Measurements from ENCODE around the gene ST7. TPM values are rescaled to one million over a fixed set of nuclear protein-coding genes. Genes with fewer than 3 reads are reported as not detected.

ST7 gene
- total and polyA plus RNA-seq, 2 of the 8 experiments (the other 6 are each of a cell fraction or from before 2014, with no cell fraction given): 16.3 to 18.0 TPM

DNA sequence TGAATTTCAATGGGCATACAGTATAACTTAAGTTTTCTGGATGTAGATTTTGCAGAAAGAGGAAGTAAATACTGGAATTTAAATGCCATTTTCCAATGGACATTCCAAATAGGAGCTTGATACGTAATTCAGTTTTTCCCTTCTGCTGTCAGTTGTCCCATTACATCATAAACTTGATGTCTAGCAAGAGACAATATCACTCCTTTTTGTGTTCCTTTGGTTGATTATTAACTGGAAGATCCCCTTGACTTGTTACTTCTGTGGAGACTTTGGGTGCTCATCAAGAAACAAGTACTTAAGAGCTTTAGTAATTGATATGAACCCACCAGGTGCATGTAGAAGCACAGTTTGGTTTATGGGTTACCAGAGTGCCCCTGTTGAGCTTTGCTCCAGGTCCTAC, 116.1 kb downstream of the ST7 start:
- H3K18ac ChIP-seq (ENCODE audit: extremely low read depth, low read length): no peak overlapping the region
- no peaks in the 10 kb centered on the region for H3K23me2 ChIP-seq (ENCODE audit: low read depth, low read length)
- DNase-seq (ENCODE audit: low read depth in 1 of 2, low spot score in 2 of 2): no peak
- H3K4me1 ChIP-seq (replicated peaks in 1 of 4; ENCODE audit: control insufficient read depth in 3 of 4, insufficient read depth in 4 of 4, low read length in 3 of 4): peaks cover 0 to 8% (median 2%) of the 10 kb centered on the region in 4 experiments; a peak in 3 of 7 replicates
- H3K4ac ChIP-seq (replicated peaks; ENCODE audit: insufficient read length, low read depth, low read length): no peak overlapping the region
- H4K5ac ChIP-seq (ENCODE audit: insufficient read length, low read depth, low read length): no peak overlapping the region
- no peak overlapping the region for H3K9ac ChIP-seq (replicated peaks in 1 of 4; ENCODE audit: extremely low read depth in 1 of 4, low read depth in 3 of 4, low read length in 3 of 4)
- H3K9me3 ChIP-seq (ENCODE audit: insufficient read depth in 2 of 2, low read depth in 1 of 2, low read length in 1 of 2): no peaks in the 10 kb centered on the region; a peak in 1 of 4 replicates
- WGBS, 2 experiments (ENCODE audit: extremely low coverage in 1 of 2, insufficient coverage in 1 of 2, insufficient read length in 1 of 2, insufficient replicate concordance in 2 of 2, low coverage in 1 of 2, low lambda C conversion rate in 2 of 2, missing lambda C conversion rate in 1 of 2): 91% methylated on average over 1 of the region's 1 CpG; no CpG with 5 or more reads in 1 of the 2 experiments
- no peak overlapping the region for H3K56ac ChIP-seq (replicated peaks; ENCODE audit: insufficient read length, low read depth, low read length)
- no peak overlapping the region for H3K14ac ChIP-seq (ENCODE audit: insufficient read length)
- POLR2A ChIA-PET (ENCODE audit: partially characterized antibody): interaction anchor here (1.2 kb wide), 1 partner anchor 49 kb away, joined by 3 read pairs; no protein-coding TSS in a partner anchor
- no peak overlapping the region for H3K4me2 ChIP-seq (ENCODE audit: insufficient read depth in 1 of 2, low read depth in 2 of 2, low read length in 2 of 2)
- no peaks in the 10 kb centered on the region for H3K36me3 ChIP-seq (ENCODE audit: control insufficient read depth in 2 of 4, insufficient read depth in 4 of 4, low read length in 3 of 4)
- H2AFZ ChIP-seq (ENCODE audit: low read length): no peak overlapping the region
- H3K79me2 ChIP-seq (ENCODE audit: control insufficient read depth in 1 of 2, insufficient read depth in 2 of 2, low read length in 2 of 2): no peaks in the 10 kb centered on the region; a peak in 1 of 4 replicates
- no peak overlapping the region for H2BK12ac ChIP-seq (ENCODE audit: low read depth, low read length)
- H3K27me3 ChIP-seq (replicated peaks in 1 of 4; ENCODE audit: control insufficient read depth in 3 of 4, extremely low read depth in 1 of 4, insufficient read depth in 3 of 4, low read length in 3 of 4): no peaks in the 10 kb centered on the region
- no peak overlapping the region for H3K4me3 ChIP-seq (ENCODE audit: extremely low read depth in 1 of 4, insufficient read depth in 2 of 4, low read depth in 3 of 4, low read length in 4 of 4)
- H3K79me1 ChIP-seq (ENCODE audit: low read depth, low read length): no peaks in the 10 kb centered on the region; the same call in 1 of the 2 replicates
- H2BK5ac ChIP-seq (ENCODE audit: low read depth, low read length): no peak overlapping the region
- no peak overlapping the region for H4K8ac ChIP-seq (ENCODE audit: extremely low read depth, insufficient read depth, low read length)
- no peak overlapping the region for H2BK15ac ChIP-seq (ENCODE audit: low read length)
- H2BK20ac ChIP-seq (ENCODE audit: low read length): no peak overlapping the region
- H3K23ac ChIP-seq (ENCODE audit: insufficient read length): no peak overlapping the region
- no peak for FAIRE-seq
- CTCF ChIA-PET (ENCODE audit: partially characterized antibody): interaction anchor here (0.5 to 1.3 kb wide), 2 partner anchors 57 to 63 kb away, joined by 3 read pairs; no protein-coding TSS in a partner anchor
- no peak overlapping the region for H3K27ac ChIP-seq (ENCODE audit: low read depth, low read length)
- H4K20me1 ChIP-seq (replicated peaks in 1 of 2; ENCODE audit: control insufficient read depth in 1 of 2, insufficient read depth in 2 of 2, low read length in 2 of 2): no peaks in the 10 kb centered on the region
- no peak overlapping the region for H2AK5ac ChIP-seq (ENCODE audit: low read depth, low read length)
- no peak overlapping the region for H4K91ac ChIP-seq (replicated peaks; ENCODE audit: insufficient read length, low read length)
- no peak overlapping the region for H2BK120ac ChIP-seq (replicated peaks; ENCODE audit: low read depth, low read length)
- TF ChIP-seq BACH1 (IDR thresholded peaks at IDR 0.05; ENCODE audit: low read length): no peak
- TF ChIP-seq TAF1 (IDR thresholded peaks at IDR 0.05; ENCODE audit: low read depth, low read length): no peak
- no peak for TF ChIP-seq POU5F1 (IDR thresholded peaks at IDR 0.05; ENCODE audit: low read depth, low read length)
- TF ChIP-seq SIX5 (IDR thresholded peaks at IDR 0.05; ENCODE audit: low read depth, low read length): no peak
- no peak for TF ChIP-seq RFX5 (IDR thresholded peaks at IDR 0.05; ENCODE audit: borderline replicate concordance, low read depth, low read length)
- TF ChIP-seq HDAC2 (IDR thresholded peaks at IDR 0.05; ENCODE audit: borderline replicate concordance in 1 of 2, low read depth in 2 of 2, low read length in 2 of 2): no peak
- TF ChIP-seq GABPA (IDR thresholded peaks at IDR 0.05; ENCODE audit: borderline replicate concordance, insufficient read depth, low read length): no peak
- no peak for TF ChIP-seq NANOG (IDR thresholded peaks at IDR 0.05; ENCODE audit: insufficient read depth, low read depth, low read length, poor library complexity, severe bottlenecking)
- TF ChIP-seq YY1 (IDR thresholded peaks at IDR 0.05; ENCODE audit: low read depth, low read length): no peak
- no peak for TF ChIP-seq NRF1 (IDR thresholded peaks at IDR 0.05; ENCODE audit: low read depth, low read length)
- no peak for TF ChIP-seq RNF2 (IDR thresholded peaks at IDR 0.05; ENCODE audit: borderline replicate concordance, low read depth, low read length, missing control alignments, poor library complexity, severe bottlenecking)
- TF ChIP-seq PHF8 (conservative IDR thresholded peaks at IDR 0.05; ENCODE audit: low read depth, low read length): no peak
- no peak for TF ChIP-seq TCF12 (IDR thresholded peaks at IDR 0.05; ENCODE audit: low read depth, low read length)
- no peak for TF ChIP-seq CBX5 (IDR thresholded peaks at IDR 0.05; ENCODE audit: low read depth, low read length)

All from H1 (cell line).